HuH-7 (cell line): ENCODE measurements around the gene MRPS18B.

Experiments
- DNase-seq: peaks from one replicate; pipeline ENCODE4 v3.0.0; 2011; ENCODE audit warnings: low spot score

The MRPS18B gene

DNA sequence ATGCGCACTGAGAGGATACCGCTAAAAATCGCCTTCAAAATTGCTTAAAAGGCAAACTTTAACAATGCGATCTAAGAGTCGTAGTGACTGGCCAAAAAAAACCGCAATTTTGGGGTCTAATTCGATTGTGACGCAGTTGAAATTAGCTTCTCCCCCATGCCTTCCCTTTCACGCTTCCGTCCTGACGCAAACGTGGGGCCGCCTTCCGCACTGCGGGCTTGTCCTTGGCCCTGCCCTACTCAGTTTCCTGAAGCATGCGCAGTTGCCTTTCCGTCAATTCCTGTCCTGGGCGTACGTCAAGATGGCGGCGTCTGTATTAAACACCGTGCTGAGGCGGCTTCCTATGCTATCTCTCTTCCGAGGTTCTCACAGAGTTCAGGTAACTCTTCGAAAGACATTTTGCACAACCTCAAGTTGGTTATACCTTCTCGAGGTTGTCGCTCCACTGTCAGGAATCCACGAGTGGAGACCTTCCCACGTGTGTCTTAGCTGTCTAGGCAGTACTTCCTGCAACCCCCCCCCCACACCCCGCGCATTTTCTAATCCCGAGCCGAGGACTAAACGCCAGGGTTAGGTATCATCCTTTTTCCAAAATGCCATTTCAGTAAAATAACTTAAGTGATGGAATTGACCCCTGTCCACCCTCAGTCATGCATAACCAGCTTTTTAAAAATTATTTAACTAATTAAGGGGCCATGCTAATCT is at the start of gene MRPS18B:
Gene MRPS18B, plus strand, starts transcription at position 276 of the 705 bp plus-strand sequence. Its CDS starts 26 bp downstream, at position 302.
- peak; percentile 75 for DNase-seq

DNA sequence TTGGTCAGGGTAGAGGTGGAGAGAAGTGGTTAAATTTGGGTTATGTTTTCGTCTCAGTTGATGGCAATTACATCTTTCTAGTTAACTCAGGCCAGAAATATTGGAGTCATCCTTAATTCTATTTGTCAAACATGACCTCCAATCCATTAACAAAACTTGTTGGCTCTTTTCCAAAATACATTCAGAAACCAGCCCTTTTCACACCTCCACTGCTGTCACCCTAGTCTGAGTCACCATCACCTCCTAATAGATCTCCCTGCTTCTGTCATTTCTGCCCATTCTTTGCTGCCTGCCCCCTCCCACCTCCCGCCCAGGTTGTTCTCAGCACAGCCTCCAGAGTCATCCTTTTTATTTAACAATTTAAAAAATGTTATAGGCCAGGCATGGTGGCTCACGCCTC is 49.4 kb upstream of the MRPS18B start:
- DNase-seq = no peak

DNA sequence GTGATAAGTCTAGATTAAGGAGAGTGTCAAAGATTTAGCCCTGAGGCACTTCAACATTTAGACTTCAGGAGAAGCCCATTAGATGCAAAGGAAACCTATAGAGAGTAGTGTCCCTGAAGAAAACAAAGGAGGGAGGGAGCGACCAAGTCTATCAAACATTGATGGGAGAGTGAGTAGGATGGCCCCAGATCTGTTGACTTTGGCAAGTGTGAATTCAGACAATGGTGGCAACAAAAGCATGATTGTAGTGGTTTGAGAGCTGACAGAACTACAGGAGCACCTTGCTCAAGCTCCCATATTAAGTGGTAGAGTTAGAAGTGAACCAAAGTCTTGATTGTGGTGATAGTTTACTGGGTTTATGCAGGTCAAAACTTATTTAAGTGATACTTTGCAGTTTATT is 47.4 kb upstream of the MRPS18B start:
- DNase-seq = no peak

DNA sequence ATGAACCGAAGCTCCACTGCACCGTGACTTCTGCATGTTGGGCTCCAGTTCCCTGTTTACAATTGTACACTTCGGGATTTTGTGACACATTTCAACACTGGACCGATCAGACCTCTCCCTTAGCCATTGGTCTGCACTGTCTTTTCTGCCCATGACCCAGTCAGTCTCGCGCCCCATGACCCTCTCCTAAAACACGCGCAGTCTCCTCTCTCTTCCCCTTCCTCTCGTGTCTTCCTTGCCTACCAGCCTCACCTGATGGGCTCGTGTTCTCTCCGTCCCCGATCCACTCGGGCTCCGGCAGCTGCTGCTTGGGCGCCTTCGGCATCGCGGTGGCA is 46.9 kb upstream of the MRPS18B start:
- no peak for DNase-seq

DNA sequence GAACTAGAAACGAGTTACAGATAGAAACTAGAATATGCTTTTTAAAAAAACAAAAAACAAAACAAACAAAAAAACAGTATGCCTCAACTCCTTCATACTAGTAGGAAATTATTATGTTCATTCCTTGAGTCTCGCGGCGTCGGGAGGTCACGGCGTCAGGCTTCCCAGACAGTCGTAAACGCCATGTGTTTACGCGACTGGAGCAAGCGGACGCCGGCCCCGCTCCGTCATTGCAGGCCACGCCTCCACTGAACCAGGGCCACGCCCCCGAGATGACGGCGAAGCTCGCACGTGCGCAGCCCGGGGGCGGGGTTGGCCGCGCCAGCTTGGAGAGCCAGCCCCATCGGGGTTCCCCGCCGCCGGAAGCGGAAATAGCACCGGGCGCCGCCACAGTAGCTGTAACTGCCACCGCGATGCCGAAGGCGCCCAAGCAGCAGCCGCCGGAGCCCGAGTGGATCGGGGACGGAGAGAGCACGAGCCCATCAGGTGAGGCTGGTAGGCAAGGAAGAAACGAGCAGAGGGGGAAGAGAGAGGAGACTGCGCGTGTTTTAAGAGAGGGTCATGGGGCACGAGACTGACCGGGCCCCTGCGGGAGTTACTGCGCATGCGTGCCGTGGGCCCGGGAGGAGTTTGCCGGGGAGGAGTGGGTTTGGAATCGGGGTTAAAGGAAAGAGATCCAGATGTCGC is 46.4 kb upstream of the MRPS18B start, which contains the start of gene ABCF1:
Gene ABCF1, plus strand, starts transcription at position 368 of the 687 bp plus-strand sequence. Its CDS starts 46 bp downstream, at position 414.
- DNase-seq = peak; percentile 89

DNA sequence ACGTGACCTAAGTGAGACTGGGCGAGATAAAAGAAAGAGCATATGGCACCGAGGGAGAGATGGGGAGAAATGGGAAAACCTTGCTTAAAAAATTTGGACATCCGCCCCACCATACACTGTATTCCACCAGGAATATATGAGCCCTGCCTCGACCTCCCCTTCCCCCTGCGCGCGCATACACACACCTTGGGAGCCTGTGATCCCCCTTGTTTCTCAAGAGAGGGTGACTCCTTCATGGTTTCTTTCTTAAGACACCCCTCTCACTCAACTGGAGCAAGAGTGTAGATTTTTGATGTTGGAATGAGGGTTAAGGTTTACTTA is 45.9 kb upstream of the MRPS18B start:
- DNase-seq = no peak

DNA sequence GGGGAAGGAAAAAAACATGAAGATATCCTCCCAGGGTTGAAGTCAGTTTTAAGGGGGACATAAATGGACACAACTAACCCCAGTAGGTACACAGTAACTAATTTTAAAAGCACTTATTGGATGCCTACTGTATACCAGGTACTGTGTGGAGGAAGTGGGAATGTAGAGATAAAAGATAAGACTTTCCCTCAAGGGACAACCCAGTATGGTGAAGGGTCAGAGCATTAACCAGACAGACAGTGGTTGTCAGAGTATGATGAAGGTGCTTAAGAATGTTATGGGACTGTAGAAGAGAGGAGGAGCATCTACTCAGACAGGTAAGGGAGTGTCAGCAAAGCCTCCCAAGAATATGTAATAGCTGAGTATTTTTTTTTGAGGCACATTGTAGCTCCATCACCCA is 45.5 kb upstream of the MRPS18B start:
- no peak for DNase-seq

DNA sequence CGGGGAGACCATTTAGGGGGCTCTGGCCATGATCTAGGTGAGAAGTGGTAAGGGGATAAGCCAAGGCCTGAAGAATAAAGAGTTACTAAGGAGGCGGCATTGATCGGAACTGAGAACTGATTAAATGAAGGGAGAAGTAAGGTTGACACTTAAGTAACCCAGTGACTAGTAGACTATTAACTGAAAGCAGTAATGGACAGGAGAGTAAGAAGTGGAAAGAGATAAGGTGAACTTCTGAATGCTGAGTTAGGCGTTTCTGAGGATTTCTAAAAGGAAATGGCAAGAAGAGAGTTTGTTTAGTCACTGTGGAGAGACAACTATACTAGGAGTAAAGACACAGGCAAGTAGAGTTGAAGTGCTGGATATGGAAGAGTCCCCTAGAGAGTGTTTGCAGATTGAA is 44.5 kb upstream of the MRPS18B start:
- no peak for DNase-seq

DNA sequence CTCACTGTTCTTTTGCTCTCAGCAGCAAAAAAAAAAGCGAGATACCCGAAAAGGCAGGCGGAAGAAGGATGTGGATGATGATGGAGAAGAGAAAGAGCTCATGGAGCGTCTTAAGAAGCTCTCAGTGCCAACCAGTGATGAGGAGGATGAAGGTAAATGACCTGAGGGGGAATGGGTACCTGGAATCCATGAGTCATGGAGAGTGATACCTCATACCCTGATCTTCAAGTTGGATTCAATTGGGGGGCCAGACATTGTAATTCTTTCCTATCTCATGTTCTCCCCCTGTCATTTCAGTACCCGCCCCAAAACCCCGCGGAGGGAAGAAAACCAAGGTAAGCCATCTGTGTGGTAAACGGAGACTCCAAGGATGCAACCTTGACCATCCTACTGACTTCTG is 39.6 kb upstream of the MRPS18B start:
- no peak for DNase-seq

DNA sequence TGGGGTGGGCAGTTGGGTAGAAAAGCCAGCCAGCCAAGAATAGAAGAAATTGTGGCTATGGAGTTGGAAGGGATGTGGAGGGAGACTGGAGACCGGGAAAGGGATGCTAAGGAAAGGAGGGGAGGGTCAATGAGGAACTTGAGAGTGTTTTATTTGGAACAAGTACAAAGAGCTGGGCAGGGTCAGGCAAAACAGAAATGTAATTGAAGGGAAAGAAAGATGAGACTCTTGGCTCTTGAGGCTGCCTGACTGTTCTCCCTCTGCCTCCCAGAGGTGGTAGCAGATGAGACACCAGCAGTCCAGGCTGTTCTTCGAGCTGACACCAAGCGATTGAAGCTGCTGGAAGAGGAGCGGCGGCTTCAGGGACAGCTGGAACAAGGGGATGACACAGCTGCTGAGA is 33.7 kb upstream of the MRPS18B start:
- DNase-seq = no peak

DNA sequence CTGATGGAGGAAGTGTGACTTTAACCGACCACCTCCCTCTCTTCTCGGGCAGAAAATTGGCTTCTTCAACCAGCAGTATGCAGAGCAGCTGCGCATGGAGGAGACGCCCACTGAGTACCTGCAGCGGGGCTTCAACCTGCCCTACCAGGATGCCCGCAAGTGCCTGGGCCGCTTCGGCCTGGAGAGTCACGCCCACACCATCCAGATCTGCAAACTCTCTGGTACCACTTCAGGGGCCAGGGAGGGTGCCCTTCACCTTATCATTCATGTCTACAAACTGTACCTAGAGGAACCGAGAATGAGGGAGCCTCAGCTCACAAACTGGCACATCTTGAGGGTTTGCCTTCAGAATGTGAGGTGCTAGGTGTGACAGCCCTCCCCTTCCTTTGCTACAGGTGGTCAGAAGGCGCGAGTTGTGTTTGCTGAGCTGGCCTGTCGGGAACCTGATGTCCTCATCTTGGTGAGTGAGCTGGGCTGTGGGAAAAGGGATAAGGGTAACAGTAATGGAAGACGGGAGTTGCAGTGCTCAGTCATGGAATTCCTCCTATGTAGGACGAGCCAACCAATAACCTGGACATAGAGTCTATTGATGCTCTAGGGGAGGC is 27.8 kb upstream of the MRPS18B start:
- DNase-seq = no peak

DNA sequence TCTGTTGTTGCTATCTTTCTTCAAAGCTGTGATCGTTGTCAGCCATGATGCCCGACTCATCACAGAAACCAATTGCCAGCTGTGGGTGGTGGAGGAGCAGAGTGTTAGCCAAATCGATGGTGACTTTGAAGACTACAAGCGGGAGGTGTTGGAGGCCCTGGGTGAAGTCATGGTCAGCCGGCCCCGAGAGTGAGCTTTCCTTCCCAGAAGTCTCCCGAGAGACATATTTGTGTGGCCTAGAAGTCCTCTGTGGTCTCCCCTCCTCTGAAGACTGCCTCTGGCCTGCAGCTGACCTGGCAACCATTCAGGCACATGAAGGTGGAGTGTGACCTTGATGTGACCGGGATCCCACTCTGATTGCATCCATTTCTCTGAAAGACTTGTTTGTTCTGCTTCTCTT is 27.1 kb upstream of the MRPS18B start:
- DNase-seq = no peak

DNA sequence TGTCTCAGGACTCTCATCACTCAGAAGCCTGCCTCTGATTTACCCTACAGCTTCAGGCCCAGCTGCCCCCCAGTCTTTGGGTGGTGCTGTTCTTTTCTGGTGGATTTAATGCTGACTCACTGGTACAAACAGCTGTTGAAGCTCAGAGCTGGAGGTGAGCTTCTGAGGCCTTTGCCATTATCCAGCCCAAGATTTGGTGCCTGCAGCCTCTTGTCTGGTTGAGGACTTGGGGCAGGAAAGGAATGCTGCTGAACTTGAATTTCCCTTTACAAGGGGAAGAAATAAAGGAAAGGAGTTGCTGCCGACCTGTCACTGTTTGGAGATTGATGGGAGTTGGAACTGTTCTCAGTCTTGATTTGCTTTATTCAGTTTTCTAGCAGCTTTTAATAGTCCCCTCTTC is 26.6 kb upstream of the MRPS18B start:
- no peak for DNase-seq

DNA sequence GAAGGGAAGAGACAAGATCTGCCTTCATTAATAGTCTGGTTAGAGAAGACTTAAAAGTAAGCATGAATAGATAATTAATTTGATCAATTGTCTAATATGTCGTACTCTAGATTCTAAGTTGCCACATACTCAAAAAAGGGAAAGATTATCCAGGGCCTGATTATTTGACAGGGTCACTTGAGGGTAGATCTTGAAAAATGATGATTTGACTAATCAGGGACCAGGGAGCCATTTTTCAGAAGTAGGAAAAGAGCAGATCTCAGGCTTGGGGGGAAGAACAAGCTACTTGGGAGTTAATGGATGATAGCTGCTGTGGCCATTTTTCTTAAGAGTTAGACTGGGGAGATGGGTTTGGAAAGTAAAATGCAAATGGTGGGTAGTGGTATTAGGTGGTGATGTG is 25.4 kb upstream of the MRPS18B start:
- no peak for DNase-seq

DNA sequence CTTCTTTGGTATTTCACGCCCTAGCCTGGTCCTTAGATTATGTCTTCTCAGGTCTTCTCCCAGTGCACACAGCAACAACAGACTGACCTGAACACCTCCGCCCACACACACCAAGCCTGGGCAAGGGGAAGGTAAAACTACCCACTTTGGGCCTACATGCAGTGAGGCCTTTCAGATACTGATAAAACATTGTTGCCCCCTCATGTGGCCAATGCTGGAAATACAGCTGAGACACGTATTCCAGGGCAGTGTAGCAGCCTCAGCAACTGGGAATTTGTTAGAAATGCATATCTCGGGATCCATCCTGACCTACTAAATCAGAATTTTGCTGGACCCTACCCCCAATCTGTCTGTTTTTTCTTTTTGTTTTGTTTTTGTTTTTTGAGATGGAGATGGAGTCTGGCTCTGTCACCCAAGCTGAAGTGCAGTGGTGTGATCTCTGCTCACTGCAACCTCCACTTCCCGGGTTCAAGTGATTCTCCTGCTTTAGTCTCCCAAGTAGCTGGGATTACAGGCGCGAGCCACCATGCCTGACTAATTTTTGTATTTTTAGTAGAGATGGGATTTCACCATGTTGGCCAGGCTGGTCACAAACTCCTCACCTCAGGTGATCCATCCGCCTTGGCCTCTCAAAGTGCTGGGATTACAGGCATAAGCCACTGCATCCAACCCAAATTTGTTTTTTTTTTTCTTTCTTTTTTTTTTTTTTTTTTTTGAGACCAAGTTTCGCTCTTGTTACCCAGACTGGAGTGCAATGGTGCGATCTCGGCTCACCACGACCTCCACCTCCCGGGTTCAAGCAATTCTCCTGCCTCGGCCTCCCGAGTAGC is 20.1 kb upstream of the MRPS18B start:
- DNase-seq = peak; percentile 68

DNA sequence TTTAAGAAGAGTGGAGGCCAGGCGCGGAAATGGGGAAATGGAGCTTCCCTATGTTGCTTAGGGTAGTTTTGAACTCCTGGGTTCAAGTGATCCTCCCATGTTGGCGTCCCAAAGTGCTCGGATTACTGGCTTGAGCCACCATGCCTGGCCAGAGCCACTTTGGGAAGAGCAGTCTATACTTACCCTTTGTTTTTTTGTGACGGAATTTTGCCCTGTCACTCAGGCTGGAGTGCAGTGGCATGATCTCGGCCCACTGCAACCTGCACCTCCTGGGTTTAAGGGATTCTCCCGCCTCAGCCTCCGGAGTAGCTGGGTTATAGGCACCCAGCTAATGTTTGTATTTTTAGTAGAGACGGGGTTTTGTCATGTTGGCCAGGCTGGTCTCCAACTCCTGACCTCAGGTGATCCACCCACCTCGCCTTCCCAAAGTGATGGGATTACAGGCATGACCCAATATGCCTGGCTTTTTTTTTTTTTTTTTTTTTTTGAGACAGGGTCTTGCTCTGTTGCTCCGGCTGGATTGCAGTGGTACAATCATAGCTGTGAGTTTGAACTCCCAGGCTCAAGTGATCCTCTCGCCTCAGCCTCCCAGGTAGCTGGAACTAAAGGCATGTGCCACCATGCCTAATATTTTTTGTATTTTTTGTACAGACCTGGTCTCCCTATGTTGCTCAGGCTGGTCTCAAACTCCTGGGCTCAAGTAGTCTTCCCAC is 18.6 kb upstream of the MRPS18B start:
- no peak for DNase-seq

DNA sequence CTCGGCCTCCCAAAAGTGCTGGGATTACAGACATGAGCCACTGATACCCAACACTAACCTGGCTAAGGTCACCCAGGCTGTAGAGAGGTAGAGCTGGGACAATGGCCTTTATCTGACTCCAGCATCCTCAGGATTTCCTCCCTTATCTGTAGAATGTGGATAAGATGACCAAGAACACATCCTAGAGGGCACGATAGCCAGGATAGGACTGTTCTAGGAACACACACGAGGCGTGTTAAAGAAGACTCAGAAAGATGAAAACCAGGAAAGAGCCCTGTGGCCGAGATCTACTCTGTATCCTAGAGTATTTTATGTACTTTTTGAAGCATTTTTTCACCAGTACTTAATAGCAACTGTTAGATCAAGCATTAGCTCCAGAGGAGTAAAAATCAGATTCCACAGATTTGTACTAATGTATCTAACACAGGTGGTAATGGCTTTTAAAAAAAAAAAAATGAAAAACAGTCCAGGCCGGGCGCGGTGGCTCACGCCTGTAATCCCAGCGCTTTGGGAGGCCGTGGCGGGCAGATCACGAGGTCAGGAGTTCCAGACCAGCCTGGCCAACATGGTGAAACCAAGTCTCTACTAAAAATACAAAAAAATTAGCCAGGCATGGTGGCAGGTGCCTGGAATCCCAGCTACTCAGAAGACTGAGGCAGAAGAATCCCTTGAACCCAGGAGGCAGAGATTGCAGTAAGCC is 17.9 kb upstream of the MRPS18B start:
- no peak for DNase-seq

DNA sequence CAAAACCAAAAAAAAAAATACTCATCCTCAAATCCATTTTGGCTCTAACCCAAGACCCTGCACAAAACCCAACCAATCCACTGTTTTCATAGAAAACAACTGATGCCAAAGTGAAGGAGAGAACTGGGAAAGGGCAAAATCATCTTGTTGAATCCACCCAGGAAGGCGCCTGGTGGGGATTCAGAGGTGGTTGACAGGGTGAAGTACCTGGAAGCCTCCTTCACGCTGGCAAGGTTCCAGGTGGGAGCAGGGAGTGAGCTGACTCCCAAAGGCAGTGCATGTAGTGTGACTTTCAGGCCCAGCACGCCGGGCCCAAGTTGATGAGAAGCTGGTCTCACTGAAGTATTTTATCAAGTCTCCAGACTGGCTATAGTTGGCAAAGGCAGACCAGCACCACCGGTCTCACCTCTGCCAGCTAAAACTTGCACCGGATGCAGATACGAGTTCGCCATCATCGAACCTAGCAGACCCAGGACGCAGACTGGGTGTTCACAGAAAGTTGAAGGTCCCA is 17.1 kb upstream of the MRPS18B start:
- DNase-seq = no peak

DNA sequence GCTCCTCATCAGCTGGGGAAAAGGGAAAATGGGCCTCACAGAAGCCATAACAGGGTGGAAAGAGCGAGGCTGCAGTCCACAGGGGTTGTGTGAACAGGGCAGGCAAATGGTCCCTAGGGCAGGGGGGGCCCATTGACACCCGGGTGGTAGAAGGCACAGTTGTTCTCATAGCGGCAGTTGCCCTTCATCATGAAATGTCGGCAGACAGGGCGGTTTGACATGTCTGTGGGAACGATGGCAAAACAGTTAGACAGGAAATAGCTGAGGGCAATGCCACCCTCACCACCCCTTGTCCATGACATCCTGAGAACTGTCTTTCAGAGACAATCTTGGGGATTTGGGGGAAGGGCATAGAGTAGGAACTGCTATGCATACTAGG is 16.2 kb upstream of the MRPS18B start:
- no peak for DNase-seq

DNA sequence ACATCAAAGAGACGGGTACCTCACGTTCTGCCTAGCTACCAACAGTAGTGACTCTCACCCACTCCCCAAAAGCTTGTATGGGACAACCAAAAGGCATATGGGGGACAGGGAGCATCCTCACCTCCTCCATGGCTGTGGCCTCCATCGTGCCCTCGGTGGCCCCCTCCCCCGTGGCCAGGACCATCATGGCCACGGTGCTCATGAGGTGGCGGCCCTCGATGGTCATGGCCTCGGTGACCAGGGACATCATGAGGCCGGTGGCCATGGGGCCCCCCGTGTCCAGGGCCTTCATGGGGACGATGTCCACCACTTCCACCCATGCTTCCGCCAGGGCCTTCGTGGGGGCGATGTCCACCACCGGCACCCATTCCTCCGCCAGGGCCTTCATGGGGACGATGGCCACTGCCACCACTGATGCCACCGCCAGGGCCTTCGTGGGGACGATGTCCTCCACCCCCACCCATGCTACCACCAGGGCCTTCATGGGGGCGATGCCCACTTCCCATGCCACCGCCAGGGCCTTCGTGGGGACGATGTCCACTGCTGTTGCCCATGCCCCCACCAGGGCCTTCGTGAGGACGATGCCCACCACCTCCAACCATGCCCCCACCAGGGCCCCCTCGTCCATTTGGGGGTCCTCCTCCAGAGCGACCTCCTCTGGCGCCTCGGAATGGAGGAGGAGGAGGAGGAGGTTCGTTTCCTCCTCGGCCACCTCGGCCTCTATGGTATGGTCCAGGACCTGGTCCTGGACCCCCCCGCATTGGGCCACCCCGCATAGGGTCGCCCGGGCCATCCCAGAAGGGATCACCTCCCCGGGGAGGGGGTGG is 15.6 kb upstream of the MRPS18B start:
- no peak for DNase-seq
